HepG2 (cell line): ENCODE measurements around the gene MT1F. TPM values are rescaled to one million over a fixed set of nuclear protein-coding genes. Genes with fewer than 3 reads are reported as not detected.

Source experiments
- GZF1 ChIP-seq: sonication (generic); formaldehyde crosslinking; IDR thresholded peaks from 2 replicates; pipeline ENCODE4 v1.5.1; 2020; ENCODE audit warnings: mild to moderate bottlenecking, missing genetic modification reagents
- MED1 ChIP-seq: sonication (generic); formaldehyde crosslinking; IDR thresholded peaks from 2 replicates; pipeline ENCODE4 v1.4.0; 2020; ENCODE audit warnings: missing genetic modification reagents
- PAF1 ChIP-seq: IDR thresholded peaks from 2 replicates; pipeline ENCODE4 v1.6.1; 2016; ENCODE audit warnings: missing genetic modification reagents, missing compliant biosample characterization
- RXRB ChIP-seq: IDR thresholded peaks from 2 replicates; pipeline ENCODE4 v1.6.1; 2016; ENCODE audit warnings: borderline replicate concordance, missing genetic modification reagents, missing compliant biosample characterization
- SP2 ChIP-seq: sonication (generic); formaldehyde crosslinking; IDR thresholded peaks from 2 replicates; pipeline ENCODE4 v1.5.1; 2020; ENCODE audit warnings: mild to moderate bottlenecking, missing genetic modification reagents
- ZMYM2 ChIP-seq: sonication (generic); formaldehyde crosslinking; IDR thresholded peaks from 2 replicates; pipeline ENCODE4 v1.8.0; 2022; ENCODE audit warnings: mild to moderate bottlenecking, missing genetic modification reagents
- ZNF430 ChIP-seq: sonication (generic); formaldehyde crosslinking; IDR thresholded peaks from 2 replicates; pipeline ENCODE4 v1.9.0; 2021; ENCODE audit warnings: mild to moderate bottlenecking, missing genetic modification reagents
- ZNF431 ChIP-seq: sonication (generic); formaldehyde crosslinking; IDR thresholded peaks from 2 replicates; pipeline ENCODE4 v1.9.0; 2022; ENCODE audit warnings: missing genetic modification reagents, low read depth, mild to moderate bottlenecking, borderline replicate concordance
- polyA plus RNA-seq, 8 experiments: library from polyadenylated mRNA; depleted of rRNA in 3 of 8; stranded (reverse) in 7 of 8; unstranded in 1 of 8; fragments of >200 nt; fragmentation: Illumina TruSeq in 4 of 8; extraction: Trizol in 4 of 8; gene quantifications; 2 replicates each; pipeline versions ENCODE4 v1.2.1 to v1.2.3, GENCODE V29; 2011 to 2016; ENCODE audit warnings: low read depth in 4 of 8, missing spikeins in 1 of 8, mixed read lengths in 1 of 8; ENCODE audit not compliant: insufficient read depth in 1 of 8
- total RNA-seq, 5 experiments: library from RNA; depleted of rRNA; stranded (reverse); fragments of >200 nt; fragmentation: Illumina TruSeq; extraction: Trizol; gene quantifications; 2 replicates each; pipeline ENCODE4 v1.2.3, GENCODE V29; 2016; ENCODE audit warnings: low read depth in 1 of 5
- TF ChIP-seq, protein P1 (sequence below), 2 experiments: fragments of 450-650 bp in 1 of 2; sonication (generic) in 1 of 2; formaldehyde crosslinking in 1 of 2; IDR thresholded peaks; 2 replicates each; pipeline versions ENCODE4 v1.6.1 to v1.8.0; 2016 to 2022; ENCODE audit warnings: antibody characterized with exemption in 1 of 2, mild to moderate bottlenecking in 1 of 2, missing genetic modification reagents in 1 of 2
- TF ChIP-seq, protein P2 (sequence below): sonication (generic); formaldehyde crosslinking; IDR thresholded peaks from 2 replicates; pipeline ENCODE4 v1.5.0; 2020; ENCODE audit warnings: mild to moderate bottlenecking, missing genetic modification reagents, moderate library complexity
- TF ChIP-seq, protein P3 (sequence below): sonication (generic); formaldehyde crosslinking; IDR thresholded peaks from 2 replicates; pipeline ENCODE4 v1.8.0; 2022; ENCODE audit warnings: mild to moderate bottlenecking, missing genetic modification reagents
- TF ChIP-seq, protein P4 (sequence below): sonication (generic); formaldehyde crosslinking; IDR thresholded peaks from 2 replicates; pipeline ENCODE4 v1.4.0; 2020; ENCODE audit warnings: mild to moderate bottlenecking, low read depth, missing genetic modification reagents

Gene MT1F
- total and polyA plus RNA-seq, 2 of the 13 experiments (the other 11 are each of a cell fraction or from before 2014, with no cell fraction given), result 1.9 to 169 TPM

DNA sequence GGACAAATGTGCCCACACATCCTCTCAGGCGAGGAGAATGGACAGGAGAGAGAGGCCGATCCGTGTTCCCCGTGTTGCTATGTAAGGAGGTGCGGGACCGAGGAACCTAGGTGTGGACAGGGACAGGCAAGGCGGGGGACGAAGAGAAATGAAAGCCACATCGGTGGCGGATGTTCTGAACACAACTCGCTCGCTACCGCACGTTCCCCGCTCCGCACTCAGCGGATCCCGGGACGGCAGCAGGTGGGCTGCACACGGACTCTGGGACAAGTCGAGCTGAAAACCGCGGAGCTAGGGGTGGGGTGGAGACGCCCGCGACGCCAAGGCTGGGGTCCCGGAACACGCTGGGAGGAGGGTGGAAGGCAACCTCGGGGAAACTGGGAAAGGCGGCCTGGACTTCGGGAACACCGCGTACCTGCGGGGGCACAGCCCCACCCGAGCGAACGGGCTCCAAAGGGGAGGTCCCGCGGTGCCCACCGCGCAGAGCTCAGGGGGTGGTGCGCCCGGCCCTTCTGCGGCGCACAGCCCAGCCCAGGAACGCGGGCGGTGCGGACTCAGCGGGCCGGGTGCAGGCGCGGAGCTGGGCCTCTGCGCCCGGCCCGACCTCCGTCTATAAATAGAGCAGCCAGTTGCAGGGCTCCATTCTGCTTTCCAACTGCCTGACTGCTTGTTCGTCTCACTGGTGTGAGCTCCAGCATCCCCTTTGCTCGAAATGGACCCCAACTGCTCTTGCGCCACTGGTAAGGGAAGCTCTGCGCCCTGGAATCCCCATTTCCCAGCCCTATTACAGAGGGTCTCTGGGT is 32.4 kb upstream of the MT1F start, which contains the start of gene MT1E (continued):
- TF ChIP-seq, protein P1, sequence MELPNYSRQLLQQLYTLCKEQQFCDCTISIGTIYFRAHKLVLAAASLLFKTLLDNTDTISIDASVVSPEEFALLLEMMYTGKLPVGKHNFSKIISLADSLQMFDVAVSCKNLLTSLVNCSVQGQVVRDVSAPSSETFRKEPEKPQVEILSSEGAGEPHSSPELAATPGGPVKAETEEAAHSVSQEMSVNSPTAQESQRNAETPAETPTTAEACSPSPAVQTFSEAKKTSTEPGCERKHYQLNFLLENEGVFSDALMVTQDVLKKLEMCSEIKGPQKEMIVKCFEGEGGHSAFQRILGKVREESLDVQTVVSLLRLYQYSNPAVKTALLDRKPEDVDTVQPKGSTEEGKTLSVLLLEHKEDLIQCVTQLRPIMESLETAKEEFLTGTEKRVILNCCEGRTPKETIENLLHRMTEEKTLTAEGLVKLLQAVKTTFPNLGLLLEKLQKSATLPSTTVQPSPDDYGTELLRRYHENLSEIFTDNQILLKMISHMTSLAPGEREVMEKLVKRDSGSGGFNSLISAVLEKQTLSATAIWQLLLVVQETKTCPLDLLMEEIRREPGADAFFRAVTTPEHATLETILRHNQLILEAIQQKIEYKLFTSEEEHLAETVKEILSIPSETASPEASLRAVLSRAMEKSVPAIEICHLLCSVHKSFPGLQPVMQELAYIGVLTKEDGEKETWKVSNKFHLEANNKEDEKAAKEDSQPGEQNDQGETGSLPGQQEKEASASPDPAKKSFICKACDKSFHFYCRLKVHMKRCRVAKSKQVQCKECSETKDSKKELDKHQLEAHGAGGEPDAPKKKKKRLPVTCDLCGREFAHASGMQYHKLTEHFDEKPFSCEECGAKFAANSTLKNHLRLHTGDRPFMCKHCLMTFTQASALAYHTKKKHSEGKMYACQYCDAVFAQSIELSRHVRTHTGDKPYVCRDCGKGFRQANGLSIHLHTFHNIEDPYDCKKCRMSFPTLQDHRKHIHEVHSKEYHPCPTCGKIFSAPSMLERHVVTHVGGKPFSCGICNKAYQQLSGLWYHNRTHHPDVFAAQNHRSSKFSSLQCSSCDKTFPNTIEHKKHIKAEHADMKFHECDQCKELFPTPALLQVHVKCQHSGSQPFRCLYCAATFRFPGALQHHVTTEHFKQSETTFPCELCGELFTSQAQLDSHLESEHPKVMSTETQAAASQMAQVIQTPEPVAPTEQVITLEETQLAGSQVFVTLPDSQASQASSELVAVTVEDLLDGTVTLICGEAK (IDR thresholded peaks at IDR 0.05), result no peak
- TF ChIP-seq, protein P1 (CRISPR knock-in tag; IDR thresholded peaks at IDR 0.05), result 0 out of 2 replicates have a peak, but pooled peaks have one; percentile 22
- TF ChIP-seq, protein P2, sequence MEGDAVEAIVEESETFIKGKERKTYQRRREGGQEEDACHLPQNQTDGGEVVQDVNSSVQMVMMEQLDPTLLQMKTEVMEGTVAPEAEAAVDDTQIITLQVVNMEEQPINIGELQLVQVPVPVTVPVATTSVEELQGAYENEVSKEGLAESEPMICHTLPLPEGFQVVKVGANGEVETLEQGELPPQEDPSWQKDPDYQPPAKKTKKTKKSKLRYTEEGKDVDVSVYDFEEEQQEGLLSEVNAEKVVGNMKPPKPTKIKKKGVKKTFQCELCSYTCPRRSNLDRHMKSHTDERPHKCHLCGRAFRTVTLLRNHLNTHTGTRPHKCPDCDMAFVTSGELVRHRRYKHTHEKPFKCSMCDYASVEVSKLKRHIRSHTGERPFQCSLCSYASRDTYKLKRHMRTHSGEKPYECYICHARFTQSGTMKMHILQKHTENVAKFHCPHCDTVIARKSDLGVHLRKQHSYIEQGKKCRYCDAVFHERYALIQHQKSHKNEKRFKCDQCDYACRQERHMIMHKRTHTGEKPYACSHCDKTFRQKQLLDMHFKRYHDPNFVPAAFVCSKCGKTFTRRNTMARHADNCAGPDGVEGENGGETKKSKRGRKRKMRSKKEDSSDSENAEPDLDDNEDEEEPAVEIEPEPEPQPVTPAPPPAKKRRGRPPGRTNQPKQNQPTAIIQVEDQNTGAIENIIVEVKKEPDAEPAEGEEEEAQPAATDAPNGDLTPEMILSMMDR, result no peak
- TF ChIP-seq PAF1 (no peak), ZMYM2 (CRISPR knock-in tag) (peak; percentile 56; the same call in 1 of the 2 replicates), ZNF430 (peak; percentile 34; the same call in 1 of the 2 replicates), RXRB (CRISPR knock-in tag) (no peak), SP2 (CRISPR knock-in tag) (no peak), GZF1 (CRISPR knock-in tag) (no peak), MED1 (no peak; the same call in 1 of the 2 replicates), ZNF431 (CRISPR knock-in tag) (0 out of 2 replicates have a peak, but pooled peaks have one; percentile 60)
- TF ChIP-seq, protein P3, sequence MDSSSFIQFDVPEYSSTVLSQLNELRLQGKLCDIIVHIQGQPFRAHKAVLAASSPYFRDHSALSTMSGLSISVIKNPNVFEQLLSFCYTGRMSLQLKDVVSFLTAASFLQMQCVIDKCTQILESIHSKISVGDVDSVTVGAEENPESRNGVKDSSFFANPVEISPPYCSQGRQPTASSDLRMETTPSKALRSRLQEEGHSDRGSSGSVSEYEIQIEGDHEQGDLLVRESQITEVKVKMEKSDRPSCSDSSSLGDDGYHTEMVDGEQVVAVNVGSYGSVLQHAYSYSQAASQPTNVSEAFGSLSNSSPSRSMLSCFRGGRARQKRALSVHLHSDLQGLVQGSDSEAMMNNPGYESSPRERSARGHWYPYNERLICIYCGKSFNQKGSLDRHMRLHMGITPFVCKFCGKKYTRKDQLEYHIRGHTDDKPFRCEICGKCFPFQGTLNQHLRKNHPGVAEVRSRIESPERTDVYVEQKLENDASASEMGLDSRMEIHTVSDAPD (CRISPR knock-in tag), result no peak
- TF ChIP-seq, protein P4, sequence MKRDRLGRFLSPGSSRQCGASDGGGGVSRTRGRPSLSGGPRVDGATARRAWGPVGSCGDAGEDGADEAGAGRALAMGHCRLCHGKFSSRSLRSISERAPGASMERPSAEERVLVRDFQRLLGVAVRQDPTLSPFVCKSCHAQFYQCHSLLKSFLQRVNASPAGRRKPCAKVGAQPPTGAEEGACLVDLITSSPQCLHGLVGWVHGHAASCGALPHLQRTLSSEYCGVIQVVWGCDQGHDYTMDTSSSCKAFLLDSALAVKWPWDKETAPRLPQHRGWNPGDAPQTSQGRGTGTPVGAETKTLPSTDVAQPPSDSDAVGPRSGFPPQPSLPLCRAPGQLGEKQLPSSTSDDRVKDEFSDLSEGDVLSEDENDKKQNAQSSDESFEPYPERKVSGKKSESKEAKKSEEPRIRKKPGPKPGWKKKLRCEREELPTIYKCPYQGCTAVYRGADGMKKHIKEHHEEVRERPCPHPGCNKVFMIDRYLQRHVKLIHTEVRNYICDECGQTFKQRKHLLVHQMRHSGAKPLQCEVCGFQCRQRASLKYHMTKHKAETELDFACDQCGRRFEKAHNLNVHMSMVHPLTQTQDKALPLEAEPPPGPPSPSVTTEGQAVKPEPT, result no peak
